HepG2 (cell line): ENCODE measurements around the gene ZNF428. TPM values are rescaled to one million over a fixed set of nuclear protein-coding genes. Genes with fewer than 3 reads are reported as not detected.

Experiments used
- CBX1 ChIP-seq: IDR thresholded peaks from one replicate; pipeline ENCODE4 v1.6.1; 2016; ENCODE audit warnings: antibody characterized with exemption, low read depth
- EEA1 ChIP-seq: sonication (generic); formaldehyde crosslinking; IDR thresholded peaks from 2 replicates; pipeline ENCODE4 v1.5.1; 2020; ENCODE audit warnings: mild to moderate bottlenecking, missing genetic modification reagents, borderline replicate concordance
- GLI4 ChIP-seq: sonication (generic); formaldehyde crosslinking; IDR thresholded peaks from 2 replicates; pipeline ENCODE4 v1.5.1; 2020; ENCODE audit warnings: missing genetic modification reagents, mild to moderate bottlenecking, moderate library complexity, borderline replicate concordance
- LCORL ChIP-seq, 2 experiments: fragments of 450-650 bp in 1 of 2; sonication (generic) in 1 of 2; formaldehyde crosslinking in 1 of 2; IDR thresholded peaks; 2 replicates each; pipeline versions ENCODE4 v1.5.0 to v1.6.1; 2017 to 2020; ENCODE audit warnings: antibody characterized with exemption in 1 of 2, missing genetic modification reagents in 1 of 2
- MIER3 ChIP-seq: IDR thresholded peaks from 2 replicates; pipeline ENCODE4 v1.6.1; 2016; ENCODE audit warnings: missing compliant biosample characterization, borderline replicate concordance
- MTF1 ChIP-seq: sonication (generic); formaldehyde crosslinking; IDR thresholded peaks from 2 replicates; pipeline ENCODE4 v1.5.0; 2020; ENCODE audit warnings: missing genetic modification reagents
- RXRA ChIP-seq: sonication (generic); formaldehyde crosslinking; IDR thresholded peaks from 2 replicates; pipeline ENCODE4 v1.5.1; 2020; ENCODE audit warnings: missing genetic modification reagents
- ZFX ChIP-seq: sonication (generic); formaldehyde crosslinking; IDR thresholded peaks from 2 replicates; pipeline ENCODE4 v1.4.0; 2020; ENCODE audit warnings: mild to moderate bottlenecking, low read depth, missing genetic modification reagents, moderate library complexity
- ZNF264 ChIP-seq: sonication (generic); formaldehyde crosslinking; IDR thresholded peaks from 2 replicates; pipeline ENCODE4 v1.4.0; 2020; ENCODE audit warnings: missing genetic modification reagents
- ZNF34 ChIP-seq: sonication (generic); formaldehyde crosslinking; IDR thresholded peaks from 2 replicates; pipeline ENCODE4 v1.4.0; 2020; ENCODE audit warnings: mild to moderate bottlenecking, missing genetic modification reagents, borderline replicate concordance
- ZNF343 ChIP-seq: sonication (generic); formaldehyde crosslinking; IDR thresholded peaks from 2 replicates; pipeline ENCODE4 v1.4.0; 2020; ENCODE audit warnings: mild to moderate bottlenecking, missing genetic modification reagents
- ZNF629 ChIP-seq: sonication (generic); formaldehyde crosslinking; conservative IDR thresholded peaks from 2 replicates; pipeline ENCODE4 v1.5.0; 2020; ENCODE audit warnings: missing genetic modification reagents
- ZSCAN20 ChIP-seq: sonication (generic); formaldehyde crosslinking; IDR thresholded peaks from 2 replicates; pipeline ENCODE4 v1.4.0; 2020; ENCODE audit warnings: missing genetic modification reagents, mild to moderate bottlenecking, borderline replicate concordance
- ZSCAN22 ChIP-seq: sonication (generic); formaldehyde crosslinking; IDR thresholded peaks from 2 replicates; pipeline ENCODE4 v1.4.0; 2020; ENCODE audit warnings: mild to moderate bottlenecking, missing genetic modification reagents
- polyA plus RNA-seq, 8 experiments: library from polyadenylated mRNA; depleted of rRNA in 3 of 8; stranded (reverse) in 7 of 8; unstranded in 1 of 8; fragments of >200 nt; fragmentation: Illumina TruSeq in 4 of 8; extraction: Trizol in 4 of 8; gene quantifications; 2 replicates each; pipeline versions ENCODE4 v1.2.1 to v1.2.3, GENCODE V29; 2011 to 2016; ENCODE audit warnings: low read depth in 4 of 8, missing spikeins in 1 of 8, mixed read lengths in 1 of 8; ENCODE audit not compliant: insufficient read depth in 1 of 8
- total RNA-seq, 5 experiments: library from RNA; depleted of rRNA; stranded (reverse); fragments of >200 nt; fragmentation: Illumina TruSeq; extraction: Trizol; gene quantifications; 2 replicates each; pipeline ENCODE4 v1.2.3, GENCODE V29; 2016; ENCODE audit warnings: low read depth in 1 of 5
- TF ChIP-seq, protein P1 (sequence below): sonication (generic); formaldehyde crosslinking; IDR thresholded peaks from 2 replicates; pipeline ENCODE4 v1.4.0; 2020; ENCODE audit warnings: missing genetic modification reagents
- TF ChIP-seq, protein P2 (sequence below): sonication (generic); formaldehyde crosslinking; IDR thresholded peaks from 2 replicates; pipeline ENCODE4 v1.4.0; 2020; ENCODE audit warnings: mild to moderate bottlenecking, missing genetic modification reagents, borderline replicate concordance
- TF ChIP-seq, protein P3 (sequence below): sonication (generic); formaldehyde crosslinking; IDR thresholded peaks from 2 replicates; pipeline ENCODE4 v1.5.0; 2020; ENCODE audit warnings: missing genetic modification reagents

The ZNF428 gene
- total and polyA plus RNA-seq, 2 of the 13 experiments (the other 11 are each of a cell fraction or from before 2014, with no cell fraction given): 10.4 to 26.9 TPM

DNA sequence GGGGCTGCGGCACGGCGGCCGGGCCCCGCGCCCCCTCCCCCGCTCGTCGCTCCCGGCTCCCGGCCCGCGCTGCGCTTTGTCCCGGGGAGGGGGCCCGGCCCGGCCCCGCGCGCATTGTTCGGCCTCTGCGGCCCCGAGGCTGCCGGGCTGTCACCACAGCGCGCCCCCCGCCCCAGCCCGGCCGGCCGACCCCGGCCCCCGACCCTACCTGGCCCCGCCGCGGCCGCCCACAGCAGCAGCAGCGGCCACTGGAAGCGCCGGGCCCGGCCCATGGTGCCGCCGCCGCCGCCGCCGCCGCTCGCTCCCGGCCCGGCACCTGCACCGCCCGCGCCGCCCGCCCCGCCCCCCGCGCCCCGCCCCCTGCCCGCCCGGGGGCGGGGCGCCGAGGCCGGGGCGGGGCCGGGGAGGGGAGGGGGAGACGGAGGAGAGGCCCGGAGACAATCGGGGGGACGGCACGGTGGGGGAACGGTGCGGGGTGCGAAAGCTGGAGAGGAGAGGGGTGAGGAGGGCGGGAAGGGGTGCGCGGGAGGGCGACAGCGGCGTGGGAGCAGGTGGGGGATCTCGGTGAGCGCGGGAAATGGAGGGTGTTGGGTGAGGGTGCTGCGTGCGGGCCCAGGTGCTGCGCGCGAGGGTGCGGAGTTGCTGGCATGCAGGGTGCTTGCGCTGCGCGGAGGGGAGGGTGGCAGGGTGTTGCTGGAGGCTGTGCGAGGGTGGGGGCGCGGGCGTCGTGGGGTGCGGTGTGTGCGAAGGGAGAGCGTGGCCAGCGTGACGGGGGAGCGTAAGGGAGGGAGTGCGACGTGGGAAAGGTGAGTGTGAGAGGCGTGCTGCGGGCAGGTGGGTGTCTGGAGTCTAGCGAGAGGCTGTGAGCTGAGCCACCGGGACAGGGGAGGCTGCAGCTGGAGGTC, 20.3 kb upstream of the ZNF428 start, which contains the start of gene CADM4 (continued):
- TF ChIP-seq, protein P1, sequence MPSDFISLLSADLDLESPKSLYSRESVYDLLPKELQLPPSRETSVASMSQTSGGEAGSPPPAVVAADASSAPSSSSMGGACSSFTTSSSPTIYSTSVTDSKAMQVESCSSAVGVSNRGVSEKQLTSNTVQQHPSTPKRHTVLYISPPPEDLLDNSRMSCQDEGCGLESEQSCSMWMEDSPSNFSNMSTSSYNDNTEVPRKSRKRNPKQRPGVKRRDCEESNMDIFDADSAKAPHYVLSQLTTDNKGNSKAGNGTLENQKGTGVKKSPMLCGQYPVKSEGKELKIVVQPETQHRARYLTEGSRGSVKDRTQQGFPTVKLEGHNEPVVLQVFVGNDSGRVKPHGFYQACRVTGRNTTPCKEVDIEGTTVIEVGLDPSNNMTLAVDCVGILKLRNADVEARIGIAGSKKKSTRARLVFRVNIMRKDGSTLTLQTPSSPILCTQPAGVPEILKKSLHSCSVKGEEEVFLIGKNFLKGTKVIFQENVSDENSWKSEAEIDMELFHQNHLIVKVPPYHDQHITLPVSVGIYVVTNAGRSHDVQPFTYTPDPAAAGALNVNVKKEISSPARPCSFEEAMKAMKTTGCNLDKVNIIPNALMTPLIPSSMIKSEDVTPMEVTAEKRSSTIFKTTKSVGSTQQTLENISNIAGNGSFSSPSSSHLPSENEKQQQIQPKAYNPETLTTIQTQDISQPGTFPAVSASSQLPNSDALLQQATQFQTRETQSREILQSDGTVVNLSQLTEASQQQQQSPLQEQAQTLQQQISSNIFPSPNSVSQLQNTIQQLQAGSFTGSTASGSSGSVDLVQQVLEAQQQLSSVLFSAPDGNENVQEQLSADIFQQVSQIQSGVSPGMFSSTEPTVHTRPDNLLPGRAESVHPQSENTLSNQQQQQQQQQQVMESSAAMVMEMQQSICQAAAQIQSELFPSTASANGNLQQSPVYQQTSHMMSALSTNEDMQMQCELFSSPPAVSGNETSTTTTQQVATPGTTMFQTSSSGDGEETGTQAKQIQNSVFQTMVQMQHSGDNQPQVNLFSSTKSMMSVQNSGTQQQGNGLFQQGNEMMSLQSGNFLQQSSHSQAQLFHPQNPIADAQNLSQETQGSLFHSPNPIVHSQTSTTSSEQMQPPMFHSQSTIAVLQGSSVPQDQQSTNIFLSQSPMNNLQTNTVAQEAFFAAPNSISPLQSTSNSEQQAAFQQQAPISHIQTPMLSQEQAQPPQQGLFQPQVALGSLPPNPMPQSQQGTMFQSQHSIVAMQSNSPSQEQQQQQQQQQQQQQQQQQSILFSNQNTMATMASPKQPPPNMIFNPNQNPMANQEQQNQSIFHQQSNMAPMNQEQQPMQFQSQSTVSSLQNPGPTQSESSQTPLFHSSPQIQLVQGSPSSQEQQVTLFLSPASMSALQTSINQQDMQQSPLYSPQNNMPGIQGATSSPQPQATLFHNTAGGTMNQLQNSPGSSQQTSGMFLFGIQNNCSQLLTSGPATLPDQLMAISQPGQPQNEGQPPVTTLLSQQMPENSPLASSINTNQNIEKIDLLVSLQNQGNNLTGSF (CRISPR knock-in tag): no peak
- TF ChIP-seq, protein P2, sequence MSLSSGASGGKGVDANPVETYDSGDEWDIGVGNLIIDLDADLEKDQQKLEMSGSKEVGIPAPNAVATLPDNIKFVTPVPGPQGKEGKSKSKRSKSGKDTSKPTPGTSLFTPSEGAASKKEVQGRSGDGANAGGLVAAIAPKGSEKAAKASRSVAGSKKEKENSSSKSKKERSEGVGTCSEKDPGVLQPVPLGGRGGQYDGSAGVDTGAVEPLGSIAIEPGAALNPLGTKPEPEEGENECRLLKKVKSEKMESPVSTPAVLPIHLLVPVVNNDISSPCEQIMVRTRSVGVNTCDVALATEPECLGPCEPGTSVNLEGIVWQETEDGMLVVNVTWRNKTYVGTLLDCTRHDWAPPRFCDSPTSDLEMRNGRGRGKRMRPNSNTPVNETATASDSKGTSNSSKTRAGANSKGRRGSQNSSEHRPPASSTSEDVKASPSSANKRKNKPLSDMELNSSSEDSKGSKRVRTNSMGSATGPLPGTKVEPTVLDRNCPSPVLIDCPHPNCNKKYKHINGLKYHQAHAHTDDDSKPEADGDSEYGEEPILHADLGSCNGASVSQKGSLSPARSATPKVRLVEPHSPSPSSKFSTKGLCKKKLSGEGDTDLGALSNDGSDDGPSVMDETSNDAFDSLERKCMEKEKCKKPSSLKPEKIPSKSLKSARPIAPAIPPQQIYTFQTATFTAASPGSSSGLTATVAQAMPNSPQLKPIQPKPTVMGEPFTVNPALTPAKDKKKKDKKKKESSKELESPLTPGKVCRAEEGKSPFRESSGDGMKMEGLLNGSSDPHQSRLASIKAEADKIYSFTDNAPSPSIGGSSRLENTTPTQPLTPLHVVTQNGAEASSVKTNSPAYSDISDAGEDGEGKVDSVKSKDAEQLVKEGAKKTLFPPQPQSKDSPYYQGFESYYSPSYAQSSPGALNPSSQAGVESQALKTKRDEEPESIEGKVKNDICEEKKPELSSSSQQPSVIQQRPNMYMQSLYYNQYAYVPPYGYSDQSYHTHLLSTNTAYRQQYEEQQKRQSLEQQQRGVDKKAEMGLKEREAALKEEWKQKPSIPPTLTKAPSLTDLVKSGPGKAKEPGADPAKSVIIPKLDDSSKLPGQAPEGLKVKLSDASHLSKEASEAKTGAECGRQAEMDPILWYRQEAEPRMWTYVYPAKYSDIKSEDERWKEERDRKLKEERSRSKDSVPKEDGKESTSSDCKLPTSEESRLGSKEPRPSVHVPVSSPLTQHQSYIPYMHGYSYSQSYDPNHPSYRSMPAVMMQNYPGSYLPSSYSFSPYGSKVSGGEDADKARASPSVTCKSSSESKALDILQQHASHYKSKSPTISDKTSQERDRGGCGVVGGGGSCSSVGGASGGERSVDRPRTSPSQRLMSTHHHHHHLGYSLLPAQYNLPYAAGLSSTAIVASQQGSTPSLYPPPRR (CRISPR knock-in tag): no peak
- no peak for TF ChIP-seq ZSCAN22 (CRISPR knock-in tag)
- TF ChIP-seq RXRA (CRISPR knock-in tag): 0 out of 2 replicates have a peak, but pooled peaks have one; percentile 25
- TF ChIP-seq MTF1 (CRISPR knock-in tag): no peak
- TF ChIP-seq ZNF343 (CRISPR knock-in tag): no peak
- TF ChIP-seq ZNF34 (CRISPR knock-in tag): no peak
- no peak for TF ChIP-seq LCORL (IDR thresholded peaks at IDR 0.05)
- peak; percentile 29; the same call in 1 of the 2 replicates for TF ChIP-seq LCORL (CRISPR knock-in tag; IDR thresholded peaks at IDR 0.05)
- TF ChIP-seq, protein P3, sequence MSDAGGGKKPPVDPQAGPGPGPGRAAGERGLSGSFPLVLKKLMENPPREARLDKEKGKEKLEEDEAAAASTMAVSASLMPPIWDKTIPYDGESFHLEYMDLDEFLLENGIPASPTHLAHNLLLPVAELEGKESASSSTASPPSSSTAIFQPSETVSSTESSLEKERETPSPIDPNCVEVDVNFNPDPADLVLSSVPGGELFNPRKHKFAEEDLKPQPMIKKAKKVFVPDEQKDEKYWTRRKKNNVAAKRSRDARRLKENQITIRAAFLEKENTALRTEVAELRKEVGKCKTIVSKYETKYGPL (CRISPR knock-in tag): no peak
- TF ChIP-seq ZFX (CRISPR knock-in tag): peak; percentile 70
- no peak for TF ChIP-seq ZNF264 (CRISPR knock-in tag)
- TF ChIP-seq CBX1: peak; percentile 16
- TF ChIP-seq GLI4 (CRISPR knock-in tag): no peak
- no peak for TF ChIP-seq ZNF629
- no peak for TF ChIP-seq ZSCAN20
- no peak for TF ChIP-seq MIER3
- TF ChIP-seq EEA1 (CRISPR knock-in tag): peak; percentile 95
